Kidney (tissue), 14 donors: ENCODE data around the gene TMEM59. TPM values are rescaled to one million over a fixed set of nuclear protein-coding genes. Genes with fewer than 3 reads are reported as not detected.

Source experiments
- DNase-seq, 5 donors: peaks; one replicate each; pipeline ENCODE4 v3.0.0-alpha.2; 2013 to 2020
- FAIRE-seq: peaks from 2 replicates; lab custom pipeline; 2012; peaks lifted over from hg19 to GRCh38; lab: Jason Lieb, UNC
- H3K27ac ChIP-seq, 2 donors: one replicate each; pipeline ENCODE4 v1.7.0; 2013; ENCODE audit warnings: low read depth in 2 of 2, low read length in 2 of 2, inconsistent platforms in 1 of 2
- H3K27me3 ChIP-seq: one replicate; pipeline ENCODE4 v1.7.1; 2013; ENCODE audit warnings: low read length, inconsistent platforms; ENCODE audit not compliant: control insufficient read depth, insufficient read depth
- H3K36me3 ChIP-seq, 3 donors: one replicate each; pipeline versions ENCODE4 v1.7.0 to v1.7.1; 2013; ENCODE audit warnings: low read length in 3 of 3, control low read depth in 1 of 3, inconsistent platforms in 1 of 3; ENCODE audit not compliant: insufficient read depth in 3 of 3, control insufficient read depth in 2 of 3
- H3K4me1 ChIP-seq, 3 donors: one replicate each; pipeline versions ENCODE4 v1.7.0 to v1.7.1; 2013; ENCODE audit warnings: low read length in 3 of 3, inconsistent platforms in 1 of 3, low read depth in 1 of 3; ENCODE audit not compliant: control insufficient read depth in 2 of 3, insufficient read depth in 2 of 3
- H3K4me3 ChIP-seq, 3 donors: one replicate each; pipeline versions ENCODE4 v1.7.0 to v1.8.1; 2013; ENCODE audit warnings: low read length in 3 of 3, control low read depth in 1 of 3, inconsistent platforms in 1 of 3
- H3K9ac ChIP-seq, 3 donors: one replicate each; pipeline versions ENCODE4 v1.7.0 to v1.7.1; 2013; ENCODE audit warnings: low read length in 3 of 3, control low read depth in 1 of 3, inconsistent platforms in 1 of 3
- H3K9me3 ChIP-seq, 3 donors: one replicate each; pipeline versions ENCODE4 v1.7.0 to v1.7.1; 2013; ENCODE audit warnings: low read length in 3 of 3, control low read depth in 1 of 3, inconsistent platforms in 1 of 3; ENCODE audit not compliant: control insufficient read depth in 2 of 3, insufficient read depth in 1 of 3
- intact Hi-C: fragments of 100-400 bp; cut with DNase I; formaldehyde crosslinking; loops from one replicate; pipeline ENCODE4 v1.11.1; 2022
- polyA plus RNA-seq: library from polyadenylated mRNA; stranded (reverse); fragments of 350-450 nt; fragmentation: Illumina TruSeq; extraction: RNeasy Lipid Tissue Mini Kit (QIAGEN cat#74804); gene quantifications from one replicate; pipeline ENCODE4 v1.2.3, GENCODE V29; 2014; ENCODE audit warnings: low read depth, low replicate concordance; ENCODE audit not compliant: insufficient read depth
- total RNA-seq: library from RNA; stranded (reverse); fragmentation: NEBNext Ultra II Directional; extraction: Animal tissue kit (Norgen Biotek cat#: 25700); gene quantifications from one replicate; pipeline ENCODE4 v1.2.1, GENCODE V29; 2021
- TF ChIP-seq, protein P1 (sequence below): IDR thresholded peaks from 3 replicates; pipeline ENCODE4 v1.5.1; 2012; ENCODE audit warnings: mild to moderate bottlenecking, moderate library complexity, borderline replicate concordance; ENCODE audit not compliant: insufficient read depth; ENCODE audit errors: extremely low read depth
- donor health status: control.
- donor health status: control.
- donor health status: control.
- donor health status: control.
- donor health status: control.
- donor health status: DM: yes; HTN: yes; CAD: no.
- donor health status: Normal renal cell carcinoma (clear cell type).

TMEM59 gene
- total and polyA plus RNA-seq, 2 donors from 2014 or later = 475 to 521 TPM

DNA sequence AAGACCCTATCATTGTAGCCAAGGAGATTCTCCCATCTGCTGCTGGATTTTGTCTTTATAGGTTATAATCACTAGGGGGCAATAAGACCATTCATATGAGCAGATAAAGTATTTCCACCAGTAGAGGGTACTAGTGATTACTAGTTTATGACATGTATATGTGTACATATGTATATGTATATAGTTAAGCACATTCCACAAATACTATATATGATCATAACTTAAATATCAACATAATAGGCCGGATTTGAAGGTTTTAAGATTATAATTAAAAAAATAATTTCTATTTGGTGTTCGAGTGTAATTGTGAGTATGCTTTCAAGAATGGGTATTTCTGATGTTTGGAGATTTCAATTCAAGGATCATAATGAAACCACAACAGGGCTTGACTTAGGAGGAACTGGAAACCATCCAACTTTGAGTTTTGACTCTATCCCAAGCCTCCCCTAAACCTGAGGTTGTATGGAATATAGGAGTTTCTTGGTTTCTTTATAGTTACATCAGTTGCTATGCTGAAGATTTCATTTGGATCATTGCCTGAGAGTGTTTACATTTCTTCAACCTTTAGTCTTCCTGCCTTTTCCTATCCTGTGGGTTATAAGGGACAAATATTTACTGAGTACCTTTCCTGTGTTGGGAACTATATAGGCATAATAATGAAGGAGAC is 17.3 kb upstream of the TMEM59 start:
- DNase-seq = peak in 2 of 5 donors; percentile 67 to 83

GRCh38 chr1:54069791-54070170 is 16.8 kb upstream of the TMEM59 start:
- Histone ChIP-seq H3K4me1 (no peaks in the 10 kb centered on the region), H3K36me3 (no peaks in the 10 kb centered on the region), H3K9ac (no peak overlapping the region), H3K27ac (no peak overlapping the region), H3K27me3 (no peaks in the 10 kb centered on the region), H3K9me3 (no peaks in the 10 kb centered on the region), H3K4me3 (no peak overlapping the region)
- DNase-seq (no peak), FAIRE-seq (no peak)
- intact Hi-C loops = loop anchor here (10.0 kb wide), 1 partner anchor 425 kb away; no protein-coding TSS in a partner anchor
- TF ChIP-seq, protein P1, sequence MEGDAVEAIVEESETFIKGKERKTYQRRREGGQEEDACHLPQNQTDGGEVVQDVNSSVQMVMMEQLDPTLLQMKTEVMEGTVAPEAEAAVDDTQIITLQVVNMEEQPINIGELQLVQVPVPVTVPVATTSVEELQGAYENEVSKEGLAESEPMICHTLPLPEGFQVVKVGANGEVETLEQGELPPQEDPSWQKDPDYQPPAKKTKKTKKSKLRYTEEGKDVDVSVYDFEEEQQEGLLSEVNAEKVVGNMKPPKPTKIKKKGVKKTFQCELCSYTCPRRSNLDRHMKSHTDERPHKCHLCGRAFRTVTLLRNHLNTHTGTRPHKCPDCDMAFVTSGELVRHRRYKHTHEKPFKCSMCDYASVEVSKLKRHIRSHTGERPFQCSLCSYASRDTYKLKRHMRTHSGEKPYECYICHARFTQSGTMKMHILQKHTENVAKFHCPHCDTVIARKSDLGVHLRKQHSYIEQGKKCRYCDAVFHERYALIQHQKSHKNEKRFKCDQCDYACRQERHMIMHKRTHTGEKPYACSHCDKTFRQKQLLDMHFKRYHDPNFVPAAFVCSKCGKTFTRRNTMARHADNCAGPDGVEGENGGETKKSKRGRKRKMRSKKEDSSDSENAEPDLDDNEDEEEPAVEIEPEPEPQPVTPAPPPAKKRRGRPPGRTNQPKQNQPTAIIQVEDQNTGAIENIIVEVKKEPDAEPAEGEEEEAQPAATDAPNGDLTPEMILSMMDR = no peak

More for the DNA sequence above, 17.3 kb upstream of the TMEM59 start:
- Histone ChIP-seq H3K36me3 (no peaks in the 10 kb centered on the region), H3K9ac (no peak overlapping the region), H3K9me3 (no peaks in the 10 kb centered on the region), H3K4me3 (no peak overlapping the region), H3K27me3 (no peaks in the 10 kb centered on the region), H3K27ac (no peak overlapping the region), H3K4me1 (no peaks in the 10 kb centered on the region)
- TF ChIP-seq, protein P1 = peak; percentile 71
- FAIRE-seq = peak; percentile 98
- intact Hi-C loops = loop anchor here (10.0 kb wide), 1 partner anchor 424 kb away; no protein-coding TSS in a partner anchor

DNA sequence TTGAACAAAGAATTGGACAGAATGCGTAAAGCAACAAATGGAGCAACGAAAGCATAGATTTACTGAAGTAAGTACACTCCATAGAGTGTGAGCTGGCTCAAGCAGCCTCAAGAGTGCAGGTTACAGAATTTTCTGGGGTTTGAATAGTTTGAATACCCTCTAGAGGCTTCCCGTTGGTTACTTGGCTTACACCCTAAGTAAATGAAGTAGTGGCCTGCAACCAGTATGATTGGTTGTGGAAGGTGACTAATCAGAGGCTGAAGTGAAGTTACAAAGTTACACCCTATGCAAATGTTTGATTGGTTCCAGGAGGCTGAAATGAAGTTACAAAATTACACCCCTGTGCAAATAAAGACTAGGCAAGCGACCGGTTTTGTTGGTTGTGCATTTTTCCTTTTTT is 11.3 kb upstream of the TMEM59 start:
- no peaks in the 10 kb centered on the region for H3K9me3 ChIP-seq
- H3K27ac ChIP-seq = no peak overlapping the region
- H3K4me3 ChIP-seq = no peak overlapping the region
- no peaks in the 10 kb centered on the region for H3K27me3 ChIP-seq
- no peaks in the 10 kb centered on the region for H3K36me3 ChIP-seq
- FAIRE-seq (no peak), DNase-seq (no peak)
- TF ChIP-seq, protein P1 = no peak
- H3K9ac ChIP-seq = no peak overlapping the region
- intact Hi-C loops = no loop called here
- H3K4me1 ChIP-seq = no peaks in the 10 kb centered on the region
